GM15510 (cell line): ENCODE results near the gene SFXN3.

Source experiments
- POLR2A ChIP-seq: IDR thresholded peaks from 3 replicates; pipeline ENCODE4 v1.6.1; 2011; ENCODE audit warnings: borderline replicate concordance; ENCODE audit not compliant: insufficient read length; ENCODE audit errors: extremely low read depth

SFXN3 gene

DNA sequence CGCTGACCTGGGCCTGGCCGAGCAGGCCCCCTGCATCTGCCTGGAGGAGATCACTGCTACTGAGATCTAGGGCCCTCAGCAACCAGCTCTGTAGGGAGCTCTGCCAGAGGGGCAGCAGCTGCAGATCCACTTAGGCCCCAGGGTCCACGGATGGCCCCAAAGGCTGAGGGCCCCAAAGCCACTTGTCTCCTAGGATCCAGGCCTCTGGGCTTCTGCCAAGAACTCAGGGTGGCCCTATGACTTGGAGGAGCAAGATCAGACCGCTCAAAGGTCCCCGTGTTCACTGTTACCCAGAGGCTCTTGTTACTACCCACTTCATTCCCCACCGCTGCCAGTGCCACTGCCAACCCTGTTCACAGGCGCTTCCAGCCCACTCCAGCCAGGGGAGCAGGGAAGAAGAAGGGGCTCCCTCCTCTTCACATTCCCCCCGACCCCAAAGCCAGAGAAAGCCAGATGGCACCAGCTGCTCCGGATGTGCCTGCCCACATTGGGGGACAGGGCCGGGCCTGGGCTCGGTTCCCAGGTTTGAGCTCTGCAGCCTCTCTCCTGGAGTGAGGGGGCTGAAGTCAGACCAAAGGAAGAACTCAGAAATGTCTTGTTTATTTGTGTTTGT is 23.8 kb upstream of the SFXN3 start:
- no peak for TF ChIP-seq POLR2A

DNA sequence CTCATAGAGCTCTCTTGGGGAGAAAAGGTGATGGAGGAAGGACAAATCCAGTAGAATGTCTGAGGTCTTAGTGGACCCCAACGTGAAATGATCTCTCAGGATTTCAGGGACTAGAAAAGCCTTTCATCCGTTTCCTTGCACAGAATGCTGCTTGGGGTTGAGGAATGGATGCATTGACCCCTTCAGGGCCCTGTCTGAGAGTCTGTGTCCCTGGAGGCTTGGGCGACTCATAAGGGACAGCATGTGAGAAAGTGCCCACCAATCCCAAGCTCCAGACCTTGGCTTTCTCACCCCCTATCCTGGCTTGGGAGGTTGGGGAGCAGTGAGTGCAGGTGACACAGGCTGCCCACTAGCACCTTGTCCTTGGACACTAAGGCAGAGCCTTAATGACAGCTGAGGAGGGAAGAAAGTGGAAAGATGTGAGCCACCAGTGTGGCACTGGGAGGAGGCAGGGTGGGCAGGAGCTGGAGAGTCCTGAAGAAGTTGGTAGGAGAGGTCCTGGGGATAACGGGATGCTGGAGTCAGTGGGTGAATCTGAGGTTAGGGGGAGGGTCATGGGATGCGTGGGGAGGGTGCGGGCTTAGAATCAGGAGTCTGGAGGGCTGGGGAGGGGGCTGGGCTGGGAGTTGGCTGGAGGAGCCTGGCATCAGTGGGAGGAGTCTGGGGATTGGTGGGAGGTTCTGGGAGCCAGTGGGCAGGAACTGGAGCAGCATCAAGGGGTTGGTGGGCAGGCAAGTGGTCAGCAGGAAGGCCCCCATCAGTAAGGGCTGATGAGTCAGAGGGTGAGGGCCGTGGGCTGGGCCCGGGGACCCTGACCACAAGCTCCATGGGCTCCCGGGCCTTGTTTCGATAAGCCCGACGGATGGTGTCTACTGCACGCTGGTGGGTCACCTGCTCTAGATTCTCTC is 22.9 kb upstream of the SFXN3 start:
- no peak for TF ChIP-seq POLR2A

DNA sequence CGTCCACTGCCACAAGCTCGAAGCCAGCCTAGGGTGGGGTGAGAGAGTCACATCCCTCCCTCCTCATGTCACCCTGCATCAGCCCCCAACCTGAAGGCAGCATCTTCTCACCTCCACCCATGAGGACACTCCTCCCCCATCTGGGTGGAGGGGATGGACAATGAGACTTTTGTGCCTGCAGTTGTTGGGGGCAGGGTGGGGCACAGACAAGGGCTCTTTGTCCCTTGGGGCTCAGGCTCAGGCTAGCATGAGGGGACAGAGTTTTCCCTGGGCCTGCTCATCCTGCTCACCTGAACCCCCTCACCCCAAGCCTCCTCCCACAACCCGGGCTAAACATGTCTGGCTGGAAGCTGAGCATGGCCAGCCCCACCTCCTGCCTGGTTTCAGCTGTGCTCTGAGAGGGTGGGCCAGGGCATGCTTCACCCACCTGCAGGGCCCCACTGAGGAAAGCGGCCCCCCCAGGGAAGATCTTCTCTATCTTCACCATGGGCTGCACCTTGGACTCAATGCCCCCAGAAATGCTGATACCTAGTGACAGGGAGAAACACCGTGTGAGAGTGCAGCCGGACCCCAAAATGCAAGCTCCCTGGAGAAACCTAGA is 22.1 kb upstream of the SFXN3 start:
- TF ChIP-seq POLR2A = no peak

DNA sequence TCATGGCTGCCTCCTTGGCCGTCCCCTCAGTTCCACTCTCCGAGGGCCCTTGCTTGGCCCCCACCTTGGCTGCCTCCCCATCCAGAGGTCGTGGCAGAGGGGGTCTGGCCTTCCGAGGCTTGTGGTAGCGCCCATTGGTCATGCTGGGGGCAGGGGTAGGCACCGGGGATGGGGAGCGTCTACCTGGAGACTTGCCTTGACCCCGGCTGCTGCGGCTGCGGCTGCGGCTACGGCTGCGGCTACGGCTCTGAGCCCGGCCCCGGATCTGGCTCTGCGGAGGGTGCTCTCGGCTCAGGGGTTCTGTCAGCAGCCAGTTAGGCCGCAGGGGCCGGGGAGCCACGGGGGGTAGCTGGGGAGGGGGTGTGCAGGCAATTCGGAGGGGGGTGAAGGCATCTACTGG is 20.7 kb upstream of the SFXN3 start:
- no peak for TF ChIP-seq POLR2A

DNA sequence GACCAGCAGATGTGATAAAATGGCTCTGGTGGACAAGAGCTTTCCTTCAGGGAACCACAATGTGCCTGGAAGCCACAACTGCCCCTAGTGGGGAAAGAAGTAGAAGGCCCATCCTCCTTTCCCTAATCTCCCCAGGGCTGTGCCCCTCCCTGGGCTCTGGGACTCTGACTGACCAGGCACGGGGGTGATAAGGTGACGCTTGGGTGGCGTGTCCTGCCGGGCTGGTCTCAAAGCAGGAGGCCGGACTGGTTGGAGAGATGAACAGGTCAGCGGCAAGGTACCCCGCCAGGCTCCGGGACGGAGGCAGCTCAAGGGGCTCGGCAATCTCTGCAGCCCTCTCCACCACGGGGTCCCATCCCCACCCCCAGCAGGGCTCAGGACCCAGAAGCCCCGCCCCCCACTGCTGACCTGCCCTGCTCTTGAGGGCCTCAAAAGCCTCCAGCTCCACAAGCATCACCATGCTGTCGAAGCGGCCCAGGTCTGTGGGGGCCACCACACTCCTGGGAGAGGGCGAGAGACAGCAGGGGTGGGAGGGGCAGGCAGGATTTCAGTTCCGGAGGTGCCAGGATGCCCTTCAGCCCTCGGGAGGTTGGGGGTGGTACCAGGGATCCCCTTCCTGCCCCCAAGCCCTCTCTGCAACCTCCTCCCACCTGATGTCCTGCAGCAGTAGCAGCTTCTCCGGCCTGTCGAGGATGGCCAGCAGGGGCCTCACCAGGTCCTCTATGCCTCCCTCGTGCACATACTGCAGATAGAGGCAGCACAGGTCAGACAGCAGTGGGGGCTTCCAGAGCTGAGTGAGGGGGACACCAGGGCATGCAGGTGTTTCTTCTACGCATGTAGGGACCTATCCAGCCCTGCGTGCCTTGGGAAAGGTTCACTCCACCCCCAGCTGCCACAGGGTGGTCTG is 19.3 kb upstream of the SFXN3 start:
- TF ChIP-seq POLR2A = no peak

DNA sequence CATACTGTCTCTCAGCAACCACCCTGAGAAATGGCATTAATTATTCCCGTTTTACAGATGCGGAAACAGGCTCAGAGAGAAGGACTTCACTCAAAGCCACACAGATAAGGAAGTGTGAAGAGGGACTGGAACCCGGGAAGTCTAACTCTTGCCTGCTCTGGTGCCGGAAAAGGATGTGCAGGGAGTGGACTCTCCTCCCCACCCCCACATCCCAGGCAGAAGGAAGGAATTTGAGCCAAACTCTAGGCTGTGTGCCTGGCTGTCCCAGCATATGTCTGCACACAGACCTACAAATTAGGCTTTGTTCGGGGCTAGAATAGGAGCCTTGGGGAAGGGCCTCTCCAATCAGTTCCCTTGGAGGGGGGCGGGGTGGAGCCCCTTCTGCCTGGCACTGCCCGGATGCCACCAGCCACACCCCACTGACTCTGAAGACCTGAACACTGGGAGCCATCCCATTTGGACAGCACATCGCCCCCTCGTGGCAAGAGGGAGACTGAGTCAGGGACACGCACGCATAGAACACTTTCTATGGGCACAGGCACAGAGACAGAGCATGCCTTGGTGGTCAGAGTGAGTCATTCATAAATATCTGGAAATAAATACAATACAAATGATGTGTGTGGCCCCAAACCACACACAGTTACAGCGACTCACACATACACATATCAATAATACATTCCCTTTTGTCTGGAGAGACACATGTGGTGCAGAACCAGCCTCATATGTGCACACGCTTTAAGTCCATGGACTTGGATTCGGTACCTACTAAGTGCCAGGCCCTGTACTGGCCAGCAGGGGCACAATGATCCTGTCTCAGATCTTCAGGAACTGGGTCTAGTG is 18.3 kb upstream of the SFXN3 start:
- no peak for TF ChIP-seq POLR2A

DNA sequence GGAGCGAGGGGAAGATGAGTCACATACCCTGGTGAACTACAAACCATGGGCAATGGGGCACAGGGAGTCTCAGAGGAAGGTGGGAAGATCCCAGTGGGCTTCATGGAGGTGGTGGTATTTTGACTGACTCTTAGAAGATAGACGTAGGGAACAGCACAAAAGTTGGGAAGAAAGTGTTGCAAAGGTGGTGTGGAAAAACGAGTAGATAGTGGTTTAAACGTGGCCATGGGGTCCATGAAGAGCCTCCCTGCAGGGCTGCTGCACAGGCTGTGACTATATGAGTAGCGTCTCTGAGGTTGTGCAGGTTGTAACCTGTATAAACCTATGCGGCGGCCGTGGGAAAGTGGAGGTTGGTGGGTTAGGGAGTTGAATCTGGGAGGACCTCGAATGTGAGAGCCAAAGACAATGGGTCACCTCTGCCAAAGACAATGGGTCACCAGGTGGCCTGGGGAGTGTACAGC is 17.6 kb upstream of the SFXN3 start:
- no peak for TF ChIP-seq POLR2A

DNA sequence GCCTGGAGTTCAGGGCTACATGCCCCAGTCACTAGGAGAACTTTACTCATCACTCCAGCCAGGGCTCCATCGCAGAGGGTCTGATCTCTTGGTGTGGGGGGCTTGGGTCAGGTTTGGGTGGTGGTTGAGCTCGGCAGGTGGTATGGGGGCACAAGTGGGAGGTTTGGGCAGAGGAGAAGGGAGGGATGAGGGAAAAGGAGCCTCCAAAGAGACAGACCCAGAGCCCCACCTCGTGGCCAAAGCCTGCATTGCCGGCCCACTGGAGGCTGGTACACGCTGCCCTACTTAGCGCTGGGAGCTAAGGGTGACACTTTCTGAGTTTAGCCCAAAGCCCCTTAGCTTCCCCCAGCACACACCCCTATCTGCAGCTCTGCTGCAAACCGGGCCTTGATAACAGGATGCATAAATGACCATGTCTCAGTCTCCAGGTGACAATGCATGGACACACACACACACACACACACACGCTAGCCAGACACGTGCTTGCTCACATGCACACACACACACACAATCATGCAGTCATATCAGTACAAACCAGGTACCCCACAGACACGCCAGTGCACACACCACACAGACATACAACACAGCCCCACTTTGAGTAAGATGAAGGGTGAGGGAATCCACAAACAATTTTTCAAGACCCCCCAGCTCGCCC is 16.7 kb upstream of the SFXN3 start:
- no peak for TF ChIP-seq POLR2A

DNA sequence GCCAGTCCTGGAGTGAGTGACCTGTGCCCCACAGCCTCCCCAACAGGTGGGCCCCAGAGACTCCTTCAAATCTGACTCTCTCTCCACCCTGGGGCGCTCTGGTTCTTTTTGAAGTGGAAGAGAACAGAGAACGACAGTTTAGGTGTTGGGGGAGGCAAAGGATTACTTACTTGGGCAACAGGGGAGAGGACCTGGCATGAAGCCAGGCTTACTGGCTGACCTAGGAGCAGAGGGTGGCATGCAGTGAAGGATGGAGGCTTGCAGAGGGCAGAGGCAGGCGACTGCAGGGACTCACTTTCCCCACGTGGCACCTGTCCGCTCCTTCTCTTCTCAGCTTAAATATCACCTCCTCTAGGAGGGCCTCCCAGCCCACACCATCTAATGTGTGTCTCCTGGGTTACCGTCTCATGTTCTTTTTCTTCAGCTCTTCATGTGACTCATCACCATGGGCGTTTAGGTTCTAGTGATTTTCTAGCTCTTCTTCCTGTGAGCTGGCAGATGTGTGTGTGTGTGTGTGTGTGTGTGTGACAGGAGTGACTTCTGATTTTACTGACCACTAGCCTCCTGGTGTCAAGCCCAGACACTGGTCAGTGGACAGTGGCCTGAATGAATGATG is 16.0 kb upstream of the SFXN3 start:
- no peak for TF ChIP-seq POLR2A

DNA sequence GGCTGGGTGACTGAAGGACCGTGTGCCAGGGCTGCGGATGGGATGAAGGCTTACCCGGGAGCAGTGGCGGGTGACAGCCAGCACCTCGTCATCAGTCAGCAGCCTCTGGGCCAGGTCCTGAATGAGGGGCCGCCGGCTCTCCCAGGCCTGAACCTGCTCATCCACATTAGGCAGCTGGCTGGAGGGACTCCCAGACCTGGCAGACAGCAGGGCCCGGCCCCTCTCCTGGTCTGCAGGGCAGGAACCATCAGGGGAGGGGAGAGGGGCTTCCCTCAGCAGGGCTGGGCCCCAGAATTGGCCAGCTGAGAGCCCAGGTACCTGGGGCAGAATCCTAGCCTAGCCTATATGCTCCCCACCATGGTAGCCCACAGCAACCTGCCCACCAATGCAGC is 15.5 kb upstream of the SFXN3 start:
- no peak for TF ChIP-seq POLR2A

DNA sequence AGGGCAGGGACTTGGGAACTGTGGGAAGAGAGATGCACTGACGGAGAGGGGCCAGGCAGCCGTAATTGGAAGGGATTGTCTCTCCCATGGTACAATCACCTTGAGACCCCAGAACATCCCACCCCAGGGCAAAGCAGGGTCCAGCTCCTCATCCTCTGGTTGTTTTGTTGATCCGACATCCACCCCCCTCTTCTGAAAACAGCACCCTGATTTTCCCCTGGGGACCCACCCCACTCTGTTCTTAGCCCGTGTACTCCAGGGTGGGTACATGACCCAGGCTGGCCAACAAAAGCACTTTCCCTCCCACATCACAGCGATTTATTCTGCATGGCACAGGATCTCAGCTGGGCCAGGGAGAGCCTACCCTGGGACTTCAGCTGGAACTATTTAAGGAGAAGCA is 14.2 kb upstream of the SFXN3 start:
- TF ChIP-seq POLR2A = no peak

DNA sequence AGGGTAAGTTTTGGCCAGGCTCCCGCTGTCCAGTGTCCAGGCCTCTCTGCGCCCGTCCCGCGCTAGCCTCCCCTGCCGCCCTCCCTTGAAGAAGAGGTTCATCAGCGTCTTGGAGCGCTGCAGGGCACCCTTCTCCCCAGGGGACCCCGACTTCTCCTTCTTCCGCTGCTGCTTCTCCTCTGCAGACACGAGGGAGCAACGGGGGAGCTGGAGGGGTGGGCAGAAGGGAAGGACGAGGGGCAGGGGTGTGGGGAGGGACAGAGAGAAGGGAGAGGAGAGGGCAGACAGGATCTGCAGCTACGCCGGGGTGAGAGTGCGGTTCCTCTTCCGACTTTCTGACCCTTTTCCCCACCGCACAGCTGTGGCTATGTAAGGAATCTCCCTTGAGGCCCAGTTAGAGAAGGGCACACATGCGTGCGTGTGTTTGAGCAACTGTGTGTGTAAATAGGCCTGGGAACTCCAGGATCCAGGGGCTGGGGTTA is 12.9 kb upstream of the SFXN3 start:
- TF ChIP-seq POLR2A = no peak
